Measurements from ENCODE around the gene SH3PXD2A. TPM values are rescaled to one million over a fixed set of nuclear protein-coding genes. Genes with fewer than 3 reads are reported as not detected.

Gene SH3PXD2A
- total RNA-seq, 1 donor from 2014 or later = 166 TPM

DNA sequence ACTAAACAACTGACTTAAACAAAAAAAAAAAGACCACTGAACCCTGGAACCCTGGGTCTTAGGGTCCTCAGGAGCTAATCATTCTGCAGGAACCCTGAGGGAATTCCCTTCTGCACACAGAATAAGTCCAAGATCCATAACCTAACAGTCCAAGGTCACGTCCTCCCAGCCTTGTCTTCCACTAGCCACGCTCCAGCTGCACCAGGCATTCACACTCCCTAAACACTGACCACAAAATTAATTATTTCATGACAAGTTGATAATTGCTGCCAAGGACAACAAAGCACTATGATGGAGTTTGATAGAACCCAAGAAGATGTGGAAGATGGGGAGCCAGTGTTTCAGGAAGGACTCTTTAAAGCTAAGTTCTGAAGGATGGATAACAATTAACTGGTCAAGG lies 130.6 kb downstream of the SH3PXD2A start:
- intact Hi-C loops (cut with DNase I) = no loop called here
- no peak for ATAC-seq
- no peak for DNase-seq (ENCODE audit: low spot score)

DNA sequence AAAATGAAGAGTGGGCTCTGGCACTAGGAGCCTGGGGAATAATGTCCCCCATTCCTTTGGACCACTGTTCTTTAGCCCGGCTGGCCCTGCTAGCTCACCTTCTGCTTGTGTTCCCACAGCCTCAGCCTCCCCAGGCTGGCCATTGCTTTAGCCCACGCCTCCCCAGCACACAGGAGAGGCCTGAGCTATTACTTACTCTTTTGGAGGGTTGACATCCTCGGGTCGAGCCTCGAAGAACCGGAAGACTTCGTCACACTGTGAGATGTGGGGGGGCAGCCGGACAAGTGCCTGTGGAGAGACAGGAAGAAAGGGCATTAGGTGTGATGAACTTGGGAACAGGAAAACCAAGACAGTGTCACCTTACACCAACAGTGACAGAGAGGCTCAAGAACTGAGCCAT lies 131.3 kb downstream of the SH3PXD2A start:
- ATAC-seq (no peak), DNase-seq (ENCODE audit: low spot score) (no peak)
- intact Hi-C loops (cut with DNase I) = no loop called here

DNA sequence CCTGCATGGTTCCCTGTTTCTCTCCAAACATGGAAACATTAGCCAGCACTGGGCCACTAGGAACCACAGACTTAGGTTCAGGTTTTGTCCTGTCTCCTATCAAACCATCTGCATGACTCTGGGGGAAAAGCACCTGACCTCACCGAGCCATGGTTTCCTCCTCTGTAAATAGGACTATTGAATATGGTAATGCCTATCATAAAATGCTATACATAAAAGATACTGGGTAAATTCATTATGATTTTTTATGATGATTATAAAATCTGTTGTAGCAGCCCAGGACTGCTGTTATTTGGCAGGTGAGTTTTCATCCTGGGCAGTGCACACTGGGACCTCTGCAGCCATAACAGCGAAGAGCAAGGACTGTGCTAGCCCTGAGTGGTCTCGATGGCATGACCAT lies 131.8 kb downstream of the SH3PXD2A start:
- intact Hi-C loops (cut with DNase I) = no loop called here
- DNase-seq (ENCODE audit: low spot score) = no peak
- no peak for ATAC-seq

DNA sequence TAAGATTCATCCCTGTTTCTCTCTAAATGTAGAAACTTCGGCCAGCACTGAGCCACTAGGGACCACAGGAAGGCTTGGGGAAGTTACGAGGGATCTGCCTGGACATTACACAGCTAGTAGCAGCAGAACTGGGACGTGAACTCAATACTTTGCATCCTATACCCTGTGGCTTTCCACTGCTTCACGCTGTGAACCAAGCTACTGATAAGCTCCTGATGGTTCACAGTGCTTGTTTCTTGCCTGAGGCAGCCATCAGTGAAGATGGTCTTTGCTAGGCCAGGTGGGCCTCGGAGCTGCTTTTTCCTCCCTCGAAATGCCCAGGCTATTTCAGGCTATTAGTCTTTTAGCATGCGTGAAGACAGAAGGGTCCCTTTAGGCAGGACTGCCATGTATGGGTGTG lies 132.7 kb downstream of the SH3PXD2A start:
- intact Hi-C loops (cut with DNase I) = no loop called here
- DNase-seq (ENCODE audit: low spot score) (no peak), ATAC-seq (no peak)

DNA sequence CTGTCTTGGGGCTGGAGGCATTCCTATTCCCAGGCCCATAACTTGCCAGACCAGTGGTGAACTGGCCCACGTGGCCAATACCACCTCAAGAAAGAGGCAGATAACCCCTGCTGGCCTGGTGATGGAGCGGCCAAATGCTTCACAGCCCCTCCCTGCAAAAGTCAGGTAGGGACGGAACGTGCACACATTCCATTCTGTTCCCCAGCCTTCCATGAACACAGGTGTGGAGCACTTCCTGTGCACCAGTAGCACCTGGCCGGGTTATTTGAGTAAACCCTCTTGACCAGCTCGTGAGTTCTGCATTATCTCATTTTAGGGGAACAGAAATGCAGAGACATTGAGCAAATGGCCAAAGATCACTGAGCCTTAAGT lies 134.4 kb downstream of the SH3PXD2A start:
- ATAC-seq (no peak), DNase-seq (ENCODE audit: low spot score) (no peak)
- intact Hi-C loops (cut with DNase I) = no loop called here

DNA sequence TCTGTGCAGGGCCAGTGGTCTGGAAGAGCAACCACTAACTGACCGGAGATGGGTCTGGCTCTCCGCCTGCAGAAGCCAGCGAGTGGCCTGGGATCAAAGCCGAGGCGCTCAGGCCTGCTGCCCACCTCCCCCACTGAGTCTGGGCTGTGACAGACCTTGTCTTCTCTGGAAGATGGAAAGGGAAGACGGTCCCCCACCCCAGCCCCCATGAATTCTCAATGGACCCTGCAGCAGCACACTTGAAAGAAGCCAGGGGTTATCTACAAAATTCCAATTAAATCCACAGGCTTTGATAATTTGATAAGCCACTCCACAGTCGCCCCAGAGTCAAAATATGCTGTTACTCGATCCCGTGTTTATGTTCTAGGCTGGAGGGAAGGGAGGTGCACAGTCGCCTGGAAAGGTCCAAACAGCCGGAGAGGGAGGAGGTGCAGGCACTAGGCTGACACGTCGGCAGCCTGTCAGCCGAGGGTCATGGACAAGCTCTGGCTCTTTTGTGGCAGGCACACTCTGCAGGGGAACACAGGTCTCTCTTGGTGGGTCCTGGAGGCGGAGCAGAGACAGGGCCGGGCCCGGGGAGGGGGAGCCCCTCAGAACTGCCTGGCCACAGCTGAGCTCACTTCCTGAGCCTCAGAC lies 134.9 kb downstream of the SH3PXD2A start:
- intact Hi-C loops (cut with DNase I) = no loop called here
- ATAC-seq (no peak), DNase-seq (ENCODE audit: low spot score) (no peak)

DNA sequence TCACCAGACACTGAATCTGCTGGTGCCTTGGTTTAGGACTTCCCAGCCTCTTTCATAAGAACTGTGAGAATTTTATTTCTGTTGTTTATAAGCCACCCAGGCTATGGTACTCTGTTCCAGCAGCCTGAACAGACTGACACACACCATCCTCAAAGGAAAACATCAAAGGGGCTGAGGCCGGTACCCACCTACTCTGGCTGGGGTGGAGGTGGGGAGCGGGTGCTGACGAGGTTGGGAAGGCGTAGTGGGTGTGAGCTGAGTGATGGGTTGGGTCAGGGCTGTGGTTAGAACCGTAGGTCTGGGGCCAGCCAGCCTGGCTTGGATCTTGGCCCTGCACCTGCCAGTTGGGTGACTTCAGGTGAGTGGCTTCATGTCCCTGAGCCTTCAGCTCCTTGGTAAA lies 136.3 kb downstream of the SH3PXD2A start:
- ATAC-seq (no peak), DNase-seq (ENCODE audit: low spot score) (no peak)
- intact Hi-C loops (cut with DNase I) = no loop called here

DNA sequence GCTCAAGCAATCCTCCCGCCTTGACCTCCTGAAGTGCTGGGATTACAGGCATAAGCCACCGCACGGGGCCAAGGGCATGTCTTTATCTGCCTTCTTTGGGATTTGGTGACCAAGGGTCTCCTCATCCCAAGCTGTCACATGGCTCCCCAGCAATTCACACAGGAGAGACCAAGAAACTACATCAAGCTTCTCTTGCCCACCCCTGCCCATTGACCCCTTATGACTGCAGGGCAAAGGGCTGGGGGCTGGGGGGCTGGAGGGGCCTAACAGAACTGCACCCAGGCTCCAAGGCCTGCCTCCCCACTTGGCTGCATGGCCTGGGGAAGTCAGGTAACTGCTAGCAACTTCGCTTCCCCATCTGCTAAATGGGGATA lies 137.1 kb downstream of the SH3PXD2A start:
- no peak for ATAC-seq
- no peak for DNase-seq (ENCODE audit: low spot score)
- intact Hi-C loops (cut with DNase I) = no loop called here

DNA sequence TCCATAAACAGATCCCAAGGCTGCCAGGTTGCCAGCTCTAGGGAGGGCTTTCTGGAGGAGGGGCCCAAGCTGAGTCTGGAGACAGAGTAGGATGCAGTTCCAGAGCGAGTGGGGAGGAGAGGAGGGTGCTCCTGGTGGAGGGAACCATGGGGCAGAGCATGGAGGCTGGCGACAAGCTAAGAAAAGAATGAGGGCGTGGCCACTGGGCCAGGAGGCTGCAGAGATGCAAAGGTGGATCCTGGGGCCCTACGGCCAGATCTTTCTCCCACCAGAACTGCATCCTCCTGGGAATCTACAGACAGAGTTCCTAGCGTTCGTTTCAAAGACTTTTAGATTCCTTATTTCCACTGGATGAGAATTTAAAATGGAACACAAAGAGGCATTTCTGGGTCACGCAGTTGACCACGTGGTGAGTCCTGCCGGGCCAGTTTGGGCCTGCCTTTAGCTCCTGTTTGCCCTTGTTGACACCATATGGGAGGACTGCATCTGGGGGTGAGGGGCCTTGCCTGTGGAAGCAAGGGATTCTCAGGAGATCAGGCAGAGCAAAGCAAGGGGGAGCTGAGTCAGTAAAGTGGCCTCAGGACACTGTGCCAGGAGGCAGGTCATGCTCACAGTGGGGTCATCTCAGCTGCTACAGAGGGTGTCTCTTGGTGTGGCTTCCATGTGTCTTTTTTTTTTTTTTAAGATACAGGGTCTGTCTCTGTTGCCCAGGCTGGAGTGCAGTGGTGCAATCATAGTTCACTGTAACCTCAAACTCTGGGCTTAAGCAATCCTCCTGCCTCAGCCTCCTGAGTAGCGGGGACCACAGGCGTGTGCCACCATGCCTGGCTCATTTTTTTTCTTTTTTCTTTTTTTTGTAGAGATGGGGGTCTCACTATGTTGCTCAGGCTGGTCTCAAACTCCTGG lies 137.8 kb downstream of the SH3PXD2A start:
- intact Hi-C loops (cut with DNase I) = no loop called here
- no peak for DNase-seq (ENCODE audit: low spot score)
- ATAC-seq = no peak

DNA sequence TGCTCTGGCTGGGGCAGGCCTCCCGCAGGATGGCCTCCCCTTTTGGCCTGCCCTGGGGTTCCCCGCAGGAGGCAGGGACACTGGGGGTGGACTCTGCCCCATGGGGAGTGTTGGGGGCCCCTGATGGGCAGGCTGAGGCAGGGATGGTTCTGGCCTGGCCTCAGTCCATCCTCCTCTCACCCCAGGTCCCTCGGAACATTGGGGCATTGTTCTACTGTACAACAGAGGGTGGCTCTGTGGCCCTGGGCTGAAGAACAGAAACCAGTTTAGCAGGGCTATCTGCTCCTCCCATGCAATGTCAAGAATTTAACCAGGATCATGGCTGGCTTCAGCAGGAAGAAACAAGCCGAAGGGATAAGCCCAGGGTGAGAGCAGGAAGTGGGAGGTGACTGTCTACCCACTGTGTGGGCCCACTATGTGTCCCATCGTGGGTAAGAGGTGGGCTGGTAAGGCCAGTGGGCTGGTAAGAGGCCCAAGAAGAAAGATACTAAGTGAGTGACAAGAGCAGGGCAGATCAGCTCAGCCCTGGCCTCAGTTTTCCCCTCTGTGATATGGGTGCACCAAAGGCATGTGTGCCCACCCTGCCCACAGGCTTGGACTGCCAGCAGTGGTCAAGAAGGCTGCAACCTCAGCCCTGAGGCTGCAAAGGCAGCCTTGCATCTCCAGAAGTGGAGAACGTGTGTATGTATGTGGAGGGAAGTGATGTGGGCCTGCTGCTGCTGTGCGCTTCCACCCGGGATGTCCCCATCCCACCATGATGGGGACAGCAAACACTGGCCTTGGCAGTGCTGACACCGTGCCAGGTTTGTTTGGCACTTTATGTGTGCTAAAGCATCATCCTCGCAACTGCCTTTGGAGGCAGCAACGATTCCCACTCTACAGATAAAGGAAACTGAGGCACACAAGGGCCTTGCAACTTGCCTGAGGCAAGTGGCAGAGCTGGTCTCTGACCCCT lies 138.9 kb downstream of the SH3PXD2A start:
- DNase-seq (ENCODE audit: low spot score) (no peak), ATAC-seq (peak; percentile 58)
- intact Hi-C loops (cut with DNase I) = no loop called here

DNA sequence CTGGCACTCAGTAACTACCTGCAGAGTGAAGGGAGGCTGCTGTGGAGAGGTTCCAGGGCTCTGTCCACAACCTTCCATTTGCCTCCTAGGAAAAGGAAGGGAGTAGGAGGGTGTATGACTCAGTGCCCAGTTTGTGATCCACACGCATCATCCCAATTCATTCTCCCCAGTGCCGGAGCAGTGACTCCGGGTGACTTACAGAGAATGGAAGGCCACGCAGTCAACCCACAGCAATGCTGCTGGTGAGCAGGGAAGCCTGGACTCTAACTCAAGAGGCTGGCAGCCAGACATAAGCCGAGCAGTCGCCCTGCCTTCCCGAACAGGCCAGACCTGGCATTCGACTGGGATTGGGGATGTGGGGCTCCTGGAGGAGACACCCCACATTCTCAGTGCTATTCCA lies 139.9 kb downstream of the SH3PXD2A start:
- intact Hi-C loops (cut with DNase I) = no loop called here
- DNase-seq (ENCODE audit: low spot score) (no peak), ATAC-seq (peak; percentile 7)

DNA sequence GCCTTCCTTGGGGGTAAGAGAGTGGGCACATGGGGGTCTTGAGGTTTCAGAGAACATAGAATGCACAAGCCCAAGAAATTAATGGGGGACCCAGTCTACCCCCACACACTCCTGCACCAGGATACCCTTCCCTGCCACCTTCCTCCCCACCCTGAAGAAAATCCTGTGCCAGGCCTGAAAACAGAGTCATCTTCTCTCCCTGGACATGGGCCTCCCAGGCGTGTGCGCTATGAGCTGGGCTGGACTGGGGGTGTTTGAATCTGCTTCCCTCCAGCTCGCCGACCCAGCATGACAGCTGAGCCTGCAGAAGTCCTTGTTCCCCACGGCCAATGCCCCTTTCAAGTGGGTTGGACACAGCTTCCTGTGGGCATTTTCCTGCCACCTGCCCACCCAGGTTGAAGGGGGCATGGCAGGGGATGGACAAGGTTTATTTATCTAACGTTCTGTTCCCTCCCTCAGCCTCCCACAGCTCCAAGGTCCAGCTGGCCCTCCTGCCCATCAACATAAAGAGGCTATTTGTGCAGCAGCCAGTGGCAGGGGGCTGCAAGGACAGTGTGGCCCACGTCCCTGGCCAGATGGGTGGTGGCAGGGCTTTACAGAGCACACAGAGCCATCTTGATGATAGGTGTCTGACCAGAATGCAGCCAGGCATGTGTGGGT lies 141.0 kb downstream of the SH3PXD2A start:
- no peak for ATAC-seq
- no peak for DNase-seq (ENCODE audit: low spot score)
- intact Hi-C loops (cut with DNase I) = loop anchor here (5.0 kb wide), 1 partner anchor 143 kb away; the partner anchor contains the start of gene SH3PXD2A

DNA sequence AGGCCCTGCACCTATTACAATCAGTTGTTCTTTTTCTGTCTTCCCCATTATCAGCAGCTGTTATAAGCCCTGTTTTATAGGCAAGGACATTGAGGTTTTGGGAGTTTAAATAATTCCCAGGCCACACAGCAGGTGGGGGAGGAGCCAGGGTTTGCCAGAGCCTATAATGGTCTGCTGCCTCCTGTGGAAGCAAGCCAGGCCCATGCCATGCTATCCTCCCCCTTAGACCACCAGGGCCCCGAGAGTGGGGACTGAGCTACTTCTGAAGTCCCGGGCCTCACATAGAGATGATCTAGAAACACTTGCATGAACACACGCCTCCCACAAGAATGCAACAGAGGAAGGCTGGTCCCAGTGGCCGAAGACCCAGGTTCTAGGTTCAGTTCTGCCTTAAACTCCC lies 141.7 kb downstream of the SH3PXD2A start:
- ATAC-seq = no peak
- DNase-seq (ENCODE audit: low spot score) = no peak
- intact Hi-C loops (cut with DNase I) = loop anchor here (5.0 kb wide), 1 partner anchor 144 kb away; the partner anchor contains the start of gene SH3PXD2A

DNA sequence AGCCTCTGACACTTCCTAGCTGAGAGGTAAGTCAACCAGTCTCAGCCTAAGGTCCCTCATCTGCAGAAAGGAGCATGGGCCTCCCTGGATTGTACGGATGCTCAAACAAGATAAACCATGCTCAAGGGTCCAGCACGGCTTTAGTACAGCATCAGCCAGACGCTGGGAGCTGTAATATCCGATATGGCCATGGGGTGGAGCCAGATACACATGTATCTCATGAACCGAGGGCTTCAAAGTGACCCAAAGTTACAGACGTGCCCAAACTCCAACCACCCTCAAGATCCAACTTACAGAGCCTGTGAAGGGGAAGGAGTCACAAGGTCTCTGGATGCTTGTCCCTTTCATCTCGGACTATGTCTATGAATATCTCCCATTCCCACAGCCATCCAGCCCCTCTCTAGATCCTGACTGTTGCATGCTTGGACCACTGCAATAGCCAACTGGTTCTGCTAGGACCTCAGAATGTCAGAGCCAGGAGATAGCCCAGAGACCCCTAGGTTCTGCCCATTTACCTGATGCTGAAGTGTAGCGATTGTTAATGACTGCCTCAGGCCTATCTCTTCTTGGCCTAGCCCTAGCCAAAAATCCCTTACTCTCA lies 142.4 kb downstream of the SH3PXD2A start:
- intact Hi-C loops (cut with DNase I) = loop anchor here (5.0 kb wide), 1 partner anchor 144 kb away; the partner anchor contains the start of gene SH3PXD2A
- ATAC-seq = peak; percentile 85
- DNase-seq (ENCODE audit: low spot score) = peak; percentile 93

DNA sequence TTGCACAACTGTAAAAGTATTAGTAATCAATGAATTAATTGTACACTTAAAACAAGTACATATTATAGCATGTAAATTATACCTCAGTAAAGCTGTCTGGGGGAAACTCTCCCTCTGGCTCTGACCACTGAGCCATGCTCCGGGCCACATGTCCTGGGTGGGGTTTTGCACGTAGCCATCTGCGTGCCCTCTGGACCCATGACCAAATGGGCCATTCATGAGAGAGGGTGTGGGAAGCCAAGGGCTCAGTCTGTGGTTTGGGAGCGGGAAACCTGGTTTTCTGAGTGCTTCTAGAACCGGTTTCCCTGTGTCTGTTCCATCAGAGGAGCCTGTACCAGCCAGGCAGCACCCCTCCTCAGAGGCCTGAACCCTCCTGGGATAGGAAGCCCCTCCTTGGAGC lies 143.2 kb downstream of the SH3PXD2A start:
- intact Hi-C loops (cut with DNase I) = loop anchor here (5.0 kb wide), 1 partner anchor 145 kb away; the partner anchor contains the start of gene SH3PXD2A
- DNase-seq (ENCODE audit: low spot score) = no peak
- no peak for ATAC-seq

DNA sequence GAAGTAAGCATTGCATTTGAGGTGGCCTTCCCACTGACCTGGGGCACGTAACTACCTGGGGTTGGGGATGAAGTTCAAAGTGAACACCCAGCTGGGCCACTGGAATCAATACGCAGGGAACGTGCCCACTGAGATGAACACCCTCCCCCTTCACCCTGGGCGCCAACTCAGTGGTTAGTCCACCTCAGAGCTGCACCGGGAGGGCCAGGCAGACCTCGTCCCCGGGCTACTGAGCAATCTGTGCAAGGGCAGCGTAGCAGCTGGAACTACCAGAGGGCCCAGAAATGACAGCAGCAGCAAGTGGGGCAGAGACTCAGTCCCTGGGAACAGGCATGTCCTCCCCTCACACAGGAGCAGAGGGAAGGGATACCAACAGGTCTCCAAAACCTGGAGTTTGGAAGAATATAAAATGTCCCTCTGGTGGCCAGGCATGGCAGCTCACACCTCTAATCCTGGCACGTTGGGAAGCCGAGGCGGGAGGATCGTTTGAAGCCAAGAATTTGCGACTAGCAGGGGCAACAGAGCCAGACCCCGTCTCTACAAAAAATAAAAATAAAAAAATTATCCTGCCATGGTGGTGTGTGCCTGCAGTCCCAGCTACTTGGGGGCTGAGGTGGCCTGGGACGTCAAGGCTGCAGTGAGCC lies 143.9 kb downstream of the SH3PXD2A start:
- ATAC-seq (no peak), DNase-seq (ENCODE audit: low spot score) (no peak)
- intact Hi-C loops (cut with DNase I) = loop anchor here (5.0 kb wide), 1 partner anchor 146 kb away; the partner anchor contains the start of gene SH3PXD2A

DNA sequence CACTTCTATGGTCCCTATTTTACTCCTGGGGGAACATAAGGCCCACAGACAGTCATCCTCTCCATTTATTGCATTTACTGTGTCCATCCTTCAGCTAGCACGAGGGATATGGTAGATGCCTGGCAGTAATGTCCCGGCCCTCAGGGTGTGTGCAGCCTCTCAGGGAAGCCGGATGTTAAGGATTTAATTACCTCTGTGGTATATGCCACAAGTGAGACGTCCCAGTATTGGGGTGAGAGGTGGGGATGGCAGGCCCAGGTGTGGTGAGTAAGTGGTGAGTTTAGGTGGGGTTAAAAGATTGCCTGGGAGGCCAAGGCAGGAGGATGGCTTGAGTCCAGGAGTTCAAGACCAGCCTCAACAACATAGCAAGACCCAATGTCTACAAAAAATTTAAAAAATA lies 144.9 kb downstream of the SH3PXD2A start:
- ATAC-seq = no peak
- intact Hi-C loops (cut with DNase I) = loop anchor here (5.0 kb wide), 1 partner anchor 147 kb away; the partner anchor contains the start of gene SH3PXD2A
- no peak for DNase-seq (ENCODE audit: low spot score)

Data from sciatic nerve (tissue), 2 donors.